ENCODE measurements around the gene CHD5.

Gene CHD5

GRCh38 chr1:6167391-6168303 lies 12.5 kb downstream of the CHD5 start:
- TF ChIP-seq CTCF (conservative IDR thresholded peaks at IDR 0.05; ENCODE audit: low read length) (no peak), EZH2phosphoT487 (IDR thresholded peaks at IDR 0.05; ENCODE audit: borderline replicate concordance) (no peak)
- Histone ChIP-seq H3K9me2 (replicated peaks; ENCODE audit: low read depth, low read length) (no peaks in the 10 kb centered on the region), H3K4me3 (ENCODE audit: low read length, poor library complexity, severe bottlenecking) (no peak overlapping the region), H4K20me1 (ENCODE audit: insufficient read depth, low read length, poor library complexity, severe bottlenecking) (no peaks in the 10 kb centered on the region), H2AFZ (ENCODE audit: low read length) (no peak overlapping the region), H3K4me1 (ENCODE audit: insufficient read depth, low read length, poor library complexity, severe bottlenecking) (no peaks in the 10 kb centered on the region), H3K79me2 (ENCODE audit: insufficient read depth, low read length) (no peaks in the 10 kb centered on the region), H3K36me3 (ENCODE audit: insufficient read depth, low read length) (no peaks in the 10 kb centered on the region), H3K4me2 (ENCODE audit: low read depth, low read length, poor library complexity, severe bottlenecking) (no peak overlapping the region), H3K9ac (ENCODE audit: low read depth, low read length, poor library complexity, severe bottlenecking) (no peak overlapping the region), H3K27me3 (ENCODE audit: insufficient read depth, low read length, poor library complexity, severe bottlenecking) (no peaks in the 10 kb centered on the region), H3K9me3 (ENCODE audit: insufficient read depth, low read depth, low read length) (no peaks in the 10 kb centered on the region), H3F3A (ENCODE audit: low read depth) (no peaks in the 10 kb centered on the region)

- Histone ChIP-seq H3K9me3 (ENCODE audit: insufficient read depth, low read depth, low read length) (no peaks in the 10 kb centered on the region), H2AFZ (ENCODE audit: low read length) (no peak overlapping the region), H3K27me3 (ENCODE audit: insufficient read depth, low read length, poor library complexity, severe bottlenecking) (no peaks in the 10 kb centered on the region), H3F3A (ENCODE audit: low read depth) (no peaks in the 10 kb centered on the region), H3K4me3 (ENCODE audit: low read length, poor library complexity, severe bottlenecking) (no peak overlapping the region), H3K9me2 (replicated peaks; ENCODE audit: low read depth, low read length) (no peaks in the 10 kb centered on the region), H3K36me3 (ENCODE audit: insufficient read depth, low read length) (no peaks in the 10 kb centered on the region), H3K4me1 (ENCODE audit: insufficient read depth, low read length, poor library complexity, severe bottlenecking) (no peaks in the 10 kb centered on the region), H3K79me2 (ENCODE audit: insufficient read depth, low read length) (no peaks in the 10 kb centered on the region), H4K20me1 (ENCODE audit: insufficient read depth, low read length, poor library complexity, severe bottlenecking) (no peaks in the 10 kb centered on the region), H3K9ac (ENCODE audit: low read depth, low read length, poor library complexity, severe bottlenecking) (no peak overlapping the region), H3K4me2 (ENCODE audit: low read depth, low read length, poor library complexity, severe bottlenecking) (no peak overlapping the region)
- TF ChIP-seq CTCF (conservative IDR thresholded peaks at IDR 0.05; ENCODE audit: low read length), result no peak
- TF ChIP-seq EZH2phosphoT487 (IDR thresholded peaks at IDR 0.05; ENCODE audit: borderline replicate concordance), result no peak
Observed at GRCh38 chr1:6166655-6167390, 13.3 kb downstream of the CHD5 start.

- no peaks in the 10 kb centered on the region for H3K9me2 ChIP-seq (replicated peaks; ENCODE audit: low read depth, low read length)
- no peak overlapping the region for H3K4me2 ChIP-seq (ENCODE audit: low read depth, low read length, poor library complexity, severe bottlenecking)
- no peak overlapping the region for H2AFZ ChIP-seq (ENCODE audit: low read length)
- H4K20me1 ChIP-seq (ENCODE audit: insufficient read depth, low read length, poor library complexity, severe bottlenecking), result no peaks in the 10 kb centered on the region
- no peaks in the 10 kb centered on the region for H3K9me3 ChIP-seq (ENCODE audit: insufficient read depth, low read depth, low read length)
- no peaks in the 10 kb centered on the region for H3K4me1 ChIP-seq (ENCODE audit: insufficient read depth, low read length, poor library complexity, severe bottlenecking)
- H3K27me3 ChIP-seq (ENCODE audit: insufficient read depth, low read length, poor library complexity, severe bottlenecking), result no peaks in the 10 kb centered on the region
- TF ChIP-seq EZH2phosphoT487 (IDR thresholded peaks at IDR 0.05; ENCODE audit: borderline replicate concordance) (no peak), CTCF (conservative IDR thresholded peaks at IDR 0.05; ENCODE audit: low read length) (no peak)
- H3K4me3 ChIP-seq (ENCODE audit: low read length, poor library complexity, severe bottlenecking), result no peak overlapping the region
- no peak overlapping the region for H3K9ac ChIP-seq (ENCODE audit: low read depth, low read length, poor library complexity, severe bottlenecking)
- H3K36me3 ChIP-seq (ENCODE audit: insufficient read depth, low read length), result no peaks in the 10 kb centered on the region
- no peaks in the 10 kb centered on the region for H3F3A ChIP-seq (ENCODE audit: low read depth)
- H3K79me2 ChIP-seq (ENCODE audit: insufficient read depth, low read length), result no peaks in the 10 kb centered on the region
Observed at GRCh38 chr1:6166221-6166620, 13.9 kb downstream of the CHD5 start.

Data from Loucy (cell line).